H1 (cell line): Measurements from ENCODE around the gene WBP11.

ENCODE experiments used
- CHD1 ChIP-seq: IDR thresholded peaks from 2 replicates; pipeline ENCODE4 v1.6.1; 2012; ENCODE audit warnings: low read depth, low read length, improper control_type of control experiment
- HDAC2 ChIP-seq, 2 experiments: fragments of 300-600 bp in 1 of 2; sonication (generic) in 1 of 2; IDR thresholded peaks; 2 replicates each; pipeline ENCODE4 v1.6.1; 2011 to 2012; ENCODE audit warnings: low read depth in 2 of 2, low read length in 2 of 2, mild to moderate bottlenecking in 2 of 2, moderate library complexity in 2 of 2, borderline replicate concordance in 1 of 2, inconsistent platforms in 1 of 2
- POLR2A ChIP-seq, 2 experiments: IDR thresholded peaks; 1 replicate in 1 of 2; 2 replicates in 1 of 2; pipeline ENCODE4 v1.6.1; 2011; ENCODE audit warnings: low read depth in 2 of 2, low read length in 2 of 2, mild to moderate bottlenecking in 2 of 2; ENCODE audit errors: control extremely low read depth in 1 of 2
- SIX5 ChIP-seq: IDR thresholded peaks from 2 replicates; pipeline ENCODE4 v1.6.1; 2011; ENCODE audit warnings: mild to moderate bottlenecking, low read depth, low read length
- SP2 ChIP-seq: IDR thresholded peaks from 2 replicates; pipeline ENCODE4 v1.6.1; 2012; ENCODE audit warnings: mild to moderate bottlenecking, low read length, inconsistent platforms
- TF ChIP-seq, protein P1 (sequence below), 3 experiments: IDR thresholded peaks; 1 replicate in 2 of 3; 2 replicates in 1 of 3; pipeline versions ENCODE4 v1.5.1 to v1.6.1; 2011; ENCODE audit warnings: low read length in 3 of 3, mild to moderate bottlenecking in 3 of 3, inconsistent platforms in 2 of 3, low read depth in 1 of 3, moderate library complexity in 1 of 3; ENCODE audit not compliant: insufficient read depth in 1 of 3; ENCODE audit errors: control extremely low read depth in 1 of 3
- TF ChIP-seq, protein P2 (sequence below): IDR thresholded peaks from 2 replicates; pipeline ENCODE4 v1.6.1; 2011; ENCODE audit warnings: low read depth, mild to moderate bottlenecking, low read length; ENCODE audit not compliant: insufficient read depth

DNA sequence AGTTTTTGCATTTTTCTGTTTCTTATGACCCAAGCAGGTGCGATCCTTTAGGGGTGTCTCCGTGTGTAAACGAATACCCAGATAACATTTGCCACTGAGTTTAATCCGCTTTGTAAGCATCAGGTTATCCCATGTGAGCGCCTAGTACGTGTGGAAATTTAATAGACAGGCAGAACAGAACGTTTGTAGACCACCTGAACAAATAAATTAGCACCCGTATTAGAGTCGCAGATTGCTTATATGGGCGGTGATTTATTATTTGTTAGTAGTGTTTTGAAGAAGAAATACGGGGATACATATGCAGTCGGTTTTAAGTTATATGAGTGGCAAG, 517 bp upstream of the WBP11 start:
- TF ChIP-seq, protein P1, sequence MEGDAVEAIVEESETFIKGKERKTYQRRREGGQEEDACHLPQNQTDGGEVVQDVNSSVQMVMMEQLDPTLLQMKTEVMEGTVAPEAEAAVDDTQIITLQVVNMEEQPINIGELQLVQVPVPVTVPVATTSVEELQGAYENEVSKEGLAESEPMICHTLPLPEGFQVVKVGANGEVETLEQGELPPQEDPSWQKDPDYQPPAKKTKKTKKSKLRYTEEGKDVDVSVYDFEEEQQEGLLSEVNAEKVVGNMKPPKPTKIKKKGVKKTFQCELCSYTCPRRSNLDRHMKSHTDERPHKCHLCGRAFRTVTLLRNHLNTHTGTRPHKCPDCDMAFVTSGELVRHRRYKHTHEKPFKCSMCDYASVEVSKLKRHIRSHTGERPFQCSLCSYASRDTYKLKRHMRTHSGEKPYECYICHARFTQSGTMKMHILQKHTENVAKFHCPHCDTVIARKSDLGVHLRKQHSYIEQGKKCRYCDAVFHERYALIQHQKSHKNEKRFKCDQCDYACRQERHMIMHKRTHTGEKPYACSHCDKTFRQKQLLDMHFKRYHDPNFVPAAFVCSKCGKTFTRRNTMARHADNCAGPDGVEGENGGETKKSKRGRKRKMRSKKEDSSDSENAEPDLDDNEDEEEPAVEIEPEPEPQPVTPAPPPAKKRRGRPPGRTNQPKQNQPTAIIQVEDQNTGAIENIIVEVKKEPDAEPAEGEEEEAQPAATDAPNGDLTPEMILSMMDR (IDR thresholded peaks at IDR 0.05; ENCODE audit: control extremely low read depth in 1 of 3, insufficient read depth in 1 of 3, low read depth in 1 of 3, low read length in 3 of 3), result no peak
- no peak for TF ChIP-seq CHD1
- no peak for TF ChIP-seq SIX5
- TF ChIP-seq HDAC2 (IDR thresholded peaks at IDR 0.05; ENCODE audit: borderline replicate concordance in 1 of 2, low read depth in 2 of 2, low read length in 2 of 2), result no peak
- TF ChIP-seq, protein P2, sequence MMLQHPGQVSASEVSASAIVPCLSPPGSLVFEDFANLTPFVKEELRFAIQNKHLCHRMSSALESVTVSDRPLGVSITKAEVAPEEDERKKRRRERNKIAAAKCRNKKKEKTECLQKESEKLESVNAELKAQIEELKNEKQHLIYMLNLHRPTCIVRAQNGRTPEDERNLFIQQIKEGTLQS, result no peak
- TF ChIP-seq SP2, result no peak
- no peak for TF ChIP-seq POLR2A (IDR thresholded peaks at IDR 0.05; ENCODE audit: control extremely low read depth in 1 of 2, low read depth in 2 of 2, low read length in 2 of 2)
